ENCODE data around the gene GTF3A. TPM values are rescaled to one million over a fixed set of nuclear protein-coding genes. Genes with fewer than 3 reads are reported as not detected.

GTF3A gene
- total and polyA plus RNA-seq, 2 experiments from 2014 or later, result 109 to 190 TPM

GRCh38 chr13:27389891-27390290 is 34.5 kb upstream of the GTF3A start (continued):
- TF ChIP-seq ZNF462 (CRISPR knock-in tag; IDR thresholded peaks at IDR 0.05) (no peak), ZNF331 (CRISPR knock-in tag; IDR thresholded peaks at IDR 0.05; ENCODE audit: low read depth) (no peak), CREB1 (CRISPR knock-in tag; IDR thresholded peaks at IDR 0.05; ENCODE audit: low read depth) (no peak), POLR2AphosphoS5 (IDR thresholded peaks at IDR 0.05; ENCODE audit: low read depth) (no peak), ZNF114 (CRISPR knock-in tag; IDR thresholded peaks at IDR 0.05) (no peak)

- no peak overlapping the region for H3K27ac Mint-ChIP-seq
- no peak for DNase-seq (ENCODE audit: low spot score)
- TF ChIP-seq ZNF331 (CRISPR knock-in tag; IDR thresholded peaks at IDR 0.05; ENCODE audit: low read depth), result no peak
- no peak for TF ChIP-seq EZH2 (IDR thresholded peaks at IDR 0.05; ENCODE audit: low read depth, unreplicated experiment)
- TF ChIP-seq POLR2AphosphoS5 (IDR thresholded peaks at IDR 0.05; ENCODE audit: low read depth), result no peak
- no peak for TF ChIP-seq JUNB (IDR thresholded peaks at IDR 0.05; ENCODE audit: unreplicated experiment)
- no peak for TF ChIP-seq REST (IDR thresholded peaks at IDR 0.05; ENCODE audit: unreplicated experiment)
- no peak for TF ChIP-seq NANOG (IDR thresholded peaks at IDR 0.05; ENCODE audit: borderline replicate concordance)
- TF ChIP-seq EZH2phosphoT487 (IDR thresholded peaks at IDR 0.05; ENCODE audit: unreplicated experiment), result no peak
- no peak for TF ChIP-seq CTCF (conservative IDR thresholded peaks at IDR 0.05; ENCODE audit: low read depth in 2 of 2)
- no peak for TF ChIP-seq CREB1 (CRISPR knock-in tag; IDR thresholded peaks at IDR 0.05; ENCODE audit: low read depth)
These were observed 32.9 kb upstream of the GTF3A start for GRCh38 chr13:27391471-27391870.

More at GRCh38 chr13:27391471-27391870, 32.9 kb upstream of the GTF3A start:
- H3K27me3 ChIP-seq (ENCODE audit: insufficient read depth), result no peaks in the 10 kb centered on the region
- Mint-ChIP-seq H3K27me3 (ENCODE audit: insufficient read depth, low read depth, poor library complexity) (peaks cover 10% of the 10 kb centered on the region), H3K9me3 (no peaks in the 10 kb centered on the region), H3K4me1 (peaks cover 17% of the 10 kb centered on the region), H3K36me3 (ENCODE audit: low read depth) (no peaks in the 10 kb centered on the region), H3K4me3 (no peak overlapping the region)
- no peak overlapping the region for H3K27ac ChIP-seq (ENCODE audit: low read depth)
- H2AFZ ChIP-seq, result no peak overlapping the region
- H3K4me2 ChIP-seq, result no peak overlapping the region
- no peak overlapping the region for H3K4me3 ChIP-seq
- H3F3A ChIP-seq (replicated peaks; ENCODE audit: low read depth), result no peaks in the 10 kb centered on the region
- H4K20me1 ChIP-seq (replicated peaks; ENCODE audit: insufficient read depth), result no peaks in the 10 kb centered on the region
- H3K9me2 ChIP-seq (ENCODE audit: insufficient read depth), result peaks cover 2% of the 10 kb centered on the region; the same call in 1 of the 2 replicates
- H3K36me3 ChIP-seq (ENCODE audit: insufficient read depth), result no peaks in the 10 kb centered on the region
- peaks cover 6% of the 10 kb centered on the region; the same call in 1 of the 2 replicates for H3K4me1 ChIP-seq (ENCODE audit: insufficient read depth)
- no peak for ATAC-seq
- H3K79me2 ChIP-seq (replicated peaks; ENCODE audit: insufficient read depth), result no peaks in the 10 kb centered on the region

Data from GM23338 (cell line).